ENCODE data around the gene TIPARP.

TIPARP gene

DNA sequence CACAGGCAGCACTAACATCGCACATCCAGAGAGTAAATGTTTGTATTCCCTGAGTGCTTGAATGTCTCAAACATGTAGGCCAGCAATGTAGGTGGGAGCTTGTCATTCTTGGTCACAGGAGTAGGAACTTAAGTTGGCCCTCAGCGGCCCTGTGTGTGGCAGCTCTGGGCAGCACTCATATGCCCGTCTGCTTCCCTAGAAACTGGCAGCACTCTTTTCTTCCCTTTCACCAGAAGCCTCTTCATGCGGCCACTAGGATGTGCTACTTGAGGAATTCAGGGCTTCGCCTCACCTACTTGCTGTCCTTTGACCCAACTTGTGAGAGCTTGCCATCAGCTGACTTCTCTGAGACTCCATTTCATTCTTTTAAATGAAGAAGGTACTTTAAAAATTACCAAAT, 69.5 kb downstream of the TIPARP start:
- DNase-seq = no peak

DNA sequence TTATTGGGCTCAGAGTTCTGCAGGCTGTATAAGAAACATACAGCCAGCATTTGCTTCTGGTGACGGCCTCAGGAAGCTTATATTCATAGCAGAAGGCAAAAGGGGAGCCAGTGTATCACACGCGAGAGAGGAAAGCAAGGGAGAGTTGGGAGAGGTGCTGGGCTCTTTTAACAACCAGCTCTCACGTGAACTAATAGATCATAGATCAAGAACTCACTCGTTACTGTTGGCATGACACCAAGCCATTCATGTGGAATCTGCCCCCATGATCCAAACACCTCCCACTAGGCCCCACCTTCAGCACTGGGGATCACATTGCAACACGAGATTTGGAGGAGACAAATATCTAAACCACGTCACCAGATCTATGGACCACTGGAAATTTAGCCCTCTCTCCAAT, 70.2 kb downstream of the TIPARP start:
- DNase-seq = no peak

DNA sequence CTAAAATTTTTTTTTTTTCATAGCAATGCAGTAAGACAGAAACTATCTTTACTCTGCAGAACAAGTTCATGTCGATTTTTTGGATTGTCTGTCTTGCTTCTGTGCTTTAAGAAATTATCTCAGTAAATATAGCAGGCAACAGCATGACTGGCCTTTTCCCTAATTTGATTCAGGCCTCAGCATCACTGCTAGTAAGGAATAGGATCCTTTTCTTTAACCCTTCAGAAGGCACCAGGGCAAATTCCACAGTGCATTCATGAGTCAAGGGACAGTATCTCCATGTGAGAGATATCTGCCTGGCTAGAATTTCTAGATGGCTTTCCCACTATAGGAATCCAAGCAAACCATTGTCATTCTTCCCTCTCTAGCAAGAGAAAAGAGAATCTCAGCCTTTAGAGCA, 71.4 kb downstream of the TIPARP start:
- no peak for DNase-seq

DNA sequence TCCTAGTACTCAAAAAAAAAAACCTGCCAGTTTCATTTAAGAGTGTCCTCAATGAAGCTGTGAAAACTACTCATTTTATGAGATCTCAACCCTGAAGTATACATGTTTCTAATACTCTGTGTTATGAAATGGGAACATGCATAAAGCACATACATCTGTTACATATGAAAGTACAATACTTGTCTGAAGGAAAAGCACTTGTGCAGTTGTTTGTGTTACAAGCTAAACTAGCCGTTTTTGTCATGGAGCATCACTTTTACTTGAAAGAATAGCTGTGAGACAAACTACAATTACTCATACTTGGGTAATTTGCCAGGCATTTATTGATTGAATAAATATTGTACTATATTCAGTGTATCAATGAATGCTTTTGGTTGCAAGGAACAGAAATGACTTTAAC, 72.7 kb downstream of the TIPARP start:
- DNase-seq = no peak

DNA sequence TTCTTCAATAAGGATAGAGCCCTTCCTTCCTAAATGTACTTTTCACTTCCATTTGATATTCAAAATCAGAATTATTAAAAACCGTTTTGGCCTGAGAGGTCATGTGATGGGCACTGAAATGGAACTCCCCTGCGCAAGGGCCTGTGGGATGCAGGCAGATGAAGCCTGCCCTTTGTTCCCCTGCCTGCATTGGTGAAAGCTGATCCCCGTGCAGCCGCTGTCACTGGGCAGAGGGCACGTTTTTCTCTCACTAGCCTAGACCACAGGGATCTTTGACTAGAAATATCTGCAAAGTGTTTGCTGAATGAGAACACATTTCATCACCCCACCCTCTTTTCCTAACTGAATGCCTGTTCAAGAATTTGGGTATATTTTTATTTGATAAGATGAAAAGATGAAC, 74.9 kb downstream of the TIPARP start:
- DNase-seq = peak; percentile 53

DNA sequence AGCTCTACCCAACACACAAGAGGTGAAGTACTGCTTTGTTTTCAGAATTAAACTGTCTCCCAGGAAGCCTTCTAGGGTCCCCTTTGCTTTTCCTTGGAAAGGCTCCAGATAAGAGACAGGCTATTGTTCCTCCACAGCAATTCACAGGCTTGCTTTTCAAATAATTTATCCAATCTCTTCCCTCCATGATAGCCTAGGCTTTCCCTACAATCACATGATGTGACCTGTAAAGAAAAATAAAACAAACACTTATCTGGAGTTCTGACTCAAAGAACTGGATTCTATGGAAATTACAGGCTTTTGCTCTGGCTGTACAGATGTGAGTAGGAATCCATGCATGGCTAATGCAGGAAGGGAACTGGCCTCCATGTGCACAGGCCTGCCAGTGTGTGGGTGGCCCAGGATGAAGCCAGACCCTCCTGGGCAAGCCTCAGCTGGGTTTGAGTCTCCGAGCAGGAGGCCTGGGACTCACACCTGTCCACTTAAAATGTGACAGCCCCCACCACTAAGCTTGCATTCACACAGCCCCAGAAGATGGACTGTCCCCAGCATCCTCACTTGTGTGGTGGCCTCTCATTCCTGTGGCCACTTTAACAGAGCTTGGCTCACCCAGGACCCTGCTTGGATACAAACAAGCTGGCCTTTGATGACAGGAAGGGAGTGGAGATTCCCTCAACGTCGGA, 75.9 kb downstream of the TIPARP start:
- DNase-seq = peak; percentile 57

DNA sequence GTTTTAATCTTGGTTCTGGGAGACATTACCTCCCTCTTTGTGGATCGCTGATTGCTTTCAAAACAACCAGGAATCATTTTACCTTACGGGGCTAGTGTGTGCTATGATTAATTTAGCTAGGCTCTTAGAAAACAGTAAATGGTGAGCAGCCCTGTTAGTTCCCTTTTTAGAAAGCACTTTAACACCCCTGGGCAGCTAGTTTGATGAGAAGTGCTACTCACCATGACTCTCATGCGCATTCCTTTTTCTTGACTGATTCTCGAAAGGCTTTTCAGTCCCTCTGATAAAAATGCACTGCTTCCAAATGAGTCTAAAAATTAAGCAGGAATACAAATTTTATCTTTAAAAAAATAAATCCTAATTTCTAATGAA, 76.5 kb downstream of the TIPARP start:
- DNase-seq = no peak

DNA sequence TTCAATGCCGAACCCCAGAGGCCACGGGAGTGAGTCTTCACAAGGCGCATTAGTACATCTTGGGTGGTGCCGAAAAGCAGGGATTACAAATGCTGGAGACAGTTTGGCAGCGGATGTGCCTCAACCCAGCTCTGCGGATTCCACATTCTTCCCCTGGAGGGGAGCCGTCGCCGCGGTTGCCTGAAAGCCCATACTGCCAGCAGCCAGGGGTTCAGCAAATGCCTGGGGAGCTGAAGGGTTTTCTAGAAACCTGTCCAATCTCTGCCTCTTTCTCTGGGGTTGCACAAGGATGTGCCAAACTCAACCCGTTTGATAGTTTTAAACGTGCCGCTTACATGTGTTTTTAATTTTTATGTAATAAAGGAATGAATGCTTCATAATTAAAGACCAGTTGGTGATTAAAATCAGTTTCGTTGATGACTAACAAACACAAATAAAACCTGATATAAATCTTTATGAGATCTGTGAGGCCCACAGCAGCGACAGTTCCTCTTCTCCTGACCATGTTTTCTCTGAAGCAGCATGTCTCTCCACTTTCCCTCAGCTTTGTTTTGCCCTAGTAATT, 77.2 kb downstream of the TIPARP start:
- peak; percentile 72 for DNase-seq

Data from right hindlimb (tissue), 1 donor.